NCI-H128 (cell line): ENCODE results near the gene FAM222A.

Experiments
- DNase-seq: peaks from one replicate; lab custom pipeline; 2025; ENCODE audit not compliant: unreplicated experiment; lab: John Stamatoyannopoulos, UW

FAM222A gene

GRCh38 chr12:109713187-109714070, at the start of gene FAM222A:
FAM222A (plus strand) TSS chr12:109713825; CDS start chr12:109744147, 30,322 bp downstream.
- peak; percentile 90 for DNase-seq

GRCh38 chr12:109664402-109664801, 49.2 kb upstream of the FAM222A start:
- DNase-seq, result no peak

GRCh38 chr12:109666068-109666467, 47.6 kb upstream of the FAM222A start:
- no peak for DNase-seq

GRCh38 chr12:109670731-109671130, 42.9 kb upstream of the FAM222A start:
- DNase-seq, result no peak

- no peak for DNase-seq
These were observed 42.1 kb upstream of the FAM222A start for GRCh38 chr12:109671502-109671901.

- no peak for DNase-seq
These were observed 40.2 kb upstream of the FAM222A start for GRCh38 chr12:109673379-109673778.

- DNase-seq, result no peak
These were observed 39.7 kb upstream of the FAM222A start for GRCh38 chr12:109673884-109674283.

- no peak for DNase-seq
These were observed 38.2 kb upstream of the FAM222A start for GRCh38 chr12:109675411-109675810.

GRCh38 chr12:109677279-109677691, 36.3 kb upstream of the FAM222A start:
- no peak for DNase-seq

- no peak for DNase-seq
These were observed 34.9 kb upstream of the FAM222A start for GRCh38 chr12:109678719-109679118.

- peak; percentile 30 for DNase-seq
These were observed 33.9 kb upstream of the FAM222A start for GRCh38 chr12:109679501-109680263.

GRCh38 chr12:109680264-109681005, 33.2 kb upstream of the FAM222A start:
- no peak for DNase-seq

GRCh38 chr12:109681986-109682707, 31.5 kb upstream of the FAM222A start:
- DNase-seq, result no peak

GRCh38 chr12:109682708-109683060, 30.9 kb upstream of the FAM222A start:
- no peak for DNase-seq

GRCh38 chr12:109683316-109683715, 30.3 kb upstream of the FAM222A start:
- DNase-seq, result no peak

GRCh38 chr12:109685574-109686447, 27.8 kb upstream of the FAM222A start:
- no peak for DNase-seq

- no peak for DNase-seq
These were observed 27.1 kb upstream of the FAM222A start for GRCh38 chr12:109686523-109686922.

GRCh38 chr12:109687250-109687649, 26.4 kb upstream of the FAM222A start:
- no peak for DNase-seq

GRCh38 chr12:109689426-109689825, 24.2 kb upstream of the FAM222A start:
- DNase-seq, result no peak

GRCh38 chr12:109693160-109693559, 20.5 kb upstream of the FAM222A start:
- no peak for DNase-seq
